DND-41 (cell line): ENCODE results near the gene PLAC9.

ENCODE experiments used
- CTCF ChIP-seq: IDR thresholded peaks from 2 replicates; pipeline ENCODE4 v1.5.1; 2012; ENCODE audit warnings: borderline replicate concordance, low read length, moderate library complexity, mild to moderate bottlenecking; ENCODE audit not compliant: poor library complexity, severe bottlenecking; ENCODE audit errors: extremely low read depth
- EZH2 ChIP-seq: IDR thresholded peaks from 3 replicates; pipeline ENCODE4 v1.6.1; 2012; ENCODE audit warnings: borderline replicate concordance, low read depth, mild to moderate bottlenecking, moderate library complexity, low read length, inconsistent platforms; ENCODE audit not compliant: severe bottlenecking

- TF ChIP-seq CTCF (no peak), EZH2 (no peak)
Measured at GRCh38 chr10:80192553-80192952, 60.0 kb downstream of the PLAC9 start.
